Measurements from ENCODE around the gene ECHS1. TPM values are rescaled to one million over a fixed set of nuclear protein-coding genes. Genes with fewer than 3 reads are reported as not detected.

ECHS1 gene
- total RNA-seq = 69.6 and 112 TPM in 2 replicates

GRCh38 chr10:133373174-133374090, at the start of gene ECHS1:
ECHS1 (minus strand) TSS chr10:133373354; CDS start chr10:133373333, 21 bp downstream.

GRCh38 chr10:133394064-133394663, 21.0 kb upstream of the ECHS1 start, which contains the start of gene MTG1:
MTG1 (plus strand) TSS chr10:133394157; CDS start chr10:133394221, 64 bp downstream.

GRCh38 chr10:133379152-133379800, 6.1 kb upstream of the ECHS1 start, which contains the start of gene PAOX:
PAOX (plus strand) TSS chr10:133379262; CDS start chr10:133379317, 55 bp downstream.

GRCh38 chr10:133357285-133358161, 15.6 kb downstream of the ECHS1 start, which contains the start of gene FUOM:
FUOM (minus strand) TSS chr10:133358019; CDS start chr10:133358007, 12 bp downstream.

GRCh38 chr10:133336577-133337369, 36.4 kb downstream of the ECHS1 start, which contains the start of gene CALY:
CALY (minus strand) TSS chr10:133336896; CDS start chr10:133328989, 7,907 bp downstream.

Other genes with a start within 250 kb of the ECHS1 start
- 0.80 TPM in 1 of 2 replicates, not detected in the other for gene KNDC1, start 213.1 kb downstream of the ECHS1 start, total RNA-seq
- not detected in 2 replicates for gene UTF1, start 143.1 kb downstream of the ECHS1 start, total RNA-seq
- gene VENTX, start 135.5 kb downstream of the ECHS1 start, total RNA-seq = 0.16 TPM in 1 of 2 replicates, not detected in the other
- gene ADAM8, start 96.5 kb downstream of the ECHS1 start, total RNA-seq = 4.5 and 6.0 TPM in 2 replicates
- gene TUBGCP2, start 64.5 kb downstream of the ECHS1 start, total RNA-seq = 41.0 and 52.8 TPM in 2 replicates
- 32.7 and 35.8 TPM in 2 replicates for gene ZNF511, start 64.4 kb downstream of the ECHS1 start, total RNA-seq
- 14.1 TPM in 1 of 2 replicates, not detected in the other for gene CALY, start 36.5 kb downstream of the ECHS1 start, total RNA-seq
- gene PRAP1, start 26.0 kb downstream of the ECHS1 start, total RNA-seq = not detected in 2 replicates
- 24.8 and 58.6 TPM in 2 replicates for gene FUOM, start 15.3 kb downstream of the ECHS1 start, total RNA-seq
- 5.4 and 5.6 TPM in 2 replicates for gene PAOX, start 5.9 kb upstream of the ECHS1 start, total RNA-seq
- 16.0 and 22.6 TPM in 2 replicates for gene MTG1, start 20.8 kb upstream of the ECHS1 start, total RNA-seq
- under 0.01 and 0.08 TPM in 2 replicates for gene SPRN, start 51.3 kb upstream of the ECHS1 start, total RNA-seq
- 0.26 and 1.4 TPM in 2 replicates for gene SCART1, start 80.6 kb upstream of the ECHS1 start, total RNA-seq
- gene CYP2E1, start 154.0 kb upstream of the ECHS1 start, total RNA-seq = under 0.01 and 1.7 TPM in 2 replicates
- gene SYCE1, start 192.2 kb upstream of the ECHS1 start, total RNA-seq = not detected in 2 replicates